ENCODE measurements around the gene DNMT3B. TPM values are rescaled to one million over a fixed set of nuclear protein-coding genes. Genes with fewer than 3 reads are reported as not detected.
"Not testable (repeated sequence)": the region's sequence is repeated elsewhere in the genome, so short reads cannot be mapped to it uniquely, and the experiment has no call there.

Gene DNMT3B
- 19.6 and 22.9 TPM in 2 replicates for polyA plus RNA-seq (2014; cell fraction: cytosol; rRNA removed)
- 25.6 and 33.1 TPM in 2 replicates for polyA plus RNA-seq (2014; cell fraction: nucleus; rRNA removed)

DNA sequence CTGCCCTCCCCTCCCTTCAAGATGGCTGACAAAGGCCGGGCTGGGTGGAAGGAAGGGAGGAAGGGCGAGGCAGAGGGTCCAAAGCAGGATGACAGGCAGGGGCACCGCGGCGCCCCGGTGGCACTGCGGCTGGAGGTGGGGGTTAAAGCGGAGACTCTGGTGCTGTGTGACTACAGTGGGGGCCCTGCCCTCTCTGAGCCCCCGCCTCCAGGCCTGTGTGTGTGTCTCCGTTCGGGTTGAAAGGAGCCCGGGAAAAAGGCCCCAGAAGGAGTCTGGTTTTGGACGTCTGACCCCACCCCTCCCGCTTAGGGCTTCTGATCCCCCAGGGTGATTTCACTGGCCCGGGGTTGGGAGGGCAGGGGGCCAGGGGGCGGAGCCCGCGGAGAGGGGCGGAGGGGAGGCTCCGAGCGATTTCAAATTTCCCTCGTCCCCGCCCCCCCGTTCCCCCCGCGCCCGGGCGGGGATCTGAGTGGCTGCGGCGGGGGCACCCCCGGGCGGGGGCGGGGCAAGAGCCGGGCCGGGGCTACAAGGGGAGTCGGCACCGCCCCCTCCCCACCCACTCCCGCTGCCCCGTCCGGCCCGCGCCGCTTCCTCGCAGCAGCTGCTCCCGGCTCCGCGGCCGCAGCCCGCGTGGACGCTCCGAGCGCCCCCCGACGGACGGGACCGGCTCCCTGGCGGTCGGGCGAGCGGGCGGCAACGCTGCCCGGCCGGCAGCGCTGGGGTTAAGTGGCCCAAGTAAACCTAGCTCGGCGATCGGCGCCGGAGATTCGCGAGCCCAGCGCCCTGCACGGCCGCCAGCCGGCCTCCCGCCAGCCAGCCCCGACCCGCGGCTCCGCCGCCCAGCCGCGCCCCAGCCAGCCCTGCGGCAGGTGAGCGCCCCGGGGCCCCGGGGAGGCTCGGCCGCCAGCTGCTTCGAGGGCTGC is at the start of gene DNMT3B:
DNMT3B (plus strand) TSS at position 555 of the 923 bp plus-strand sequence. CDS start 17,939 bp downstream, outside the sequence.
- DNase-seq (ENCODE audit: low spot score) = peak; percentile 84

DNA sequence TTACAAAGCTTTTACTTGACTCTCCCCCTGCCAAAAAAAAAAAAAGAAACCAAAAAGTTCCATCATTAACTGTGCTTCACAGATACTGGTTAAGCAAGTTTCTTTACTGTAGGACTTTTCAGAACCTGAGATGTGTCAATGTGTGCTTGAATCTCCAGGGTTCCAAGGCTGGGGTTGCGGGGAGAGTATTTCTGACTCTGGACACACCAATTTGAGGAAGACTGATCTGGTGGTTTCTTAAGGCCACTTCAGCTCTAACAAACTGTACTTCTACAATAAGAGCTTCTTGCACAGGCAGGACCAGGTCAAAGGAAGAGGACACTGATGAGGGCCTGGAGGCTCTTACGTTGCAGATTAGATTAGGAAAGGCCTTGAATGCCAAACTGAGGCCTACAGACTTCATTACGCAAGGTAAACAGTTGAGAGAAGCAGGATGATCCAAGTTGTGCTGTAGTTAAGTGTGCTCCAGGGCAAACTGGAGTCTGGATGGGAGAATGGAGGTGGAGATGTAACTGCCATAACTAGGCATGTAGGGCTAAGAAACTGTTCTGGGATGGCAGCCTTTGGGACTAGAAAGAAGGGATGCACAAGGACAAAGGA is 43.3 kb upstream of the DNMT3B start:
- no peak for DNase-seq (ENCODE audit: low spot score)

DNA sequence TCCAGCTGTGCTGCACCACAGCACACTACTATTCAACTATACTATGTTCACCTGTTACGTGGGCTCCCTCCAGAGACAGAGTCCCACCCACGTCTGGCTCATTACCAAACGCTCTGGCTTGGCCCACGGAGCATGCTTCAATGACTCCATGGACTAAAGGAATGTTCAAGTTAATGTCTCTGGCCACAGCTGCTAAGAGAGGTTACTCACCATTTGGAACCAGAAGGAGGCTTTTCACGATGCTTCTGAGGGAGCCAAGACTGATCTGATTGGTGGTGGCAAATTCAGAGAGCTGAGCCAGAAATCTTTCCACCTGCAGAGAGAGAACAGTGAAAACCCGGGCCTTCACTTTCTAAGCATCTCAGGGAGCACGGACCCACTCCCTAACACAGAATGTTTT is 34.5 kb upstream of the DNMT3B start:
- no peak for DNase-seq (ENCODE audit: low spot score)

DNA sequence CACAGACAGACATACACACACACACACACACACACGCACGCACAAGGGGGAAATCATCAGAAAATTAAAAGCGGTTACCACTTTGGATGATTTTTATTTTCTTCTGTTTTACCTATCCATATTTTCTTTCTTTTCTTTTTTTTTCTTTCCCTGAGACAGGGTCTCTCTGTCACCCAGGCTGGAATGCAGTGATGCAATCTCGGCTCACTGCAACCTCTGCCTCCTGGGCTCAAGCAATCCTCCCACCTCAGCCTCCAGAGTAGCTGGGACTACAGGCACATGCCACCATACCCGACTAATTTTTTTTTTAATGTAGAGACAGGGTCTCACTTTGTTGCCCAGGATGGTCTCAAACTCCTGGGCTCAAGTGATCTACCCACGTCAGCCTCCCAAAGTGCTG is 33.8 kb upstream of the DNMT3B start:
- not testable (repeated sequence) for DNase-seq (ENCODE audit: low spot score)

DNA sequence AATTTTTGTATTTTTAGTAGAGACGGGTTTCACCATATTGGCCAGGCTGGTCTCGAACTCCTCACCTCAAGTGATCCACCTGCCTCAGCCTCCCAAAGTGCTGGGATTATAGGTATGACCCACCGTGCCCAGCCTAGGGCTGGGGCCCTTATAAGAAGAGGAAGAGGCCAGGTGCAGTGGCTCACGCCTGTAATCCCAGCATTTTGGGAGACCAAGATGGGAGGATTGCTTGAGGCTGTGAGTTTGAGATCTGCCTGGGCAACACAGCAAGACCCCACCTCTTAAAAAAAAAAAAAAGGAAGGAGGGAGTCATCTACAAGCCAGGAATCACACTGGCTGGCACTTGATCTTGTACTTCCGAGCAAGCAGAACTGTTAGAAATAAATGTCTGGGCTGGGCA is 32.9 kb upstream of the DNMT3B start:
- DNase-seq (ENCODE audit: low spot score) = not testable (repeated sequence)

DNA sequence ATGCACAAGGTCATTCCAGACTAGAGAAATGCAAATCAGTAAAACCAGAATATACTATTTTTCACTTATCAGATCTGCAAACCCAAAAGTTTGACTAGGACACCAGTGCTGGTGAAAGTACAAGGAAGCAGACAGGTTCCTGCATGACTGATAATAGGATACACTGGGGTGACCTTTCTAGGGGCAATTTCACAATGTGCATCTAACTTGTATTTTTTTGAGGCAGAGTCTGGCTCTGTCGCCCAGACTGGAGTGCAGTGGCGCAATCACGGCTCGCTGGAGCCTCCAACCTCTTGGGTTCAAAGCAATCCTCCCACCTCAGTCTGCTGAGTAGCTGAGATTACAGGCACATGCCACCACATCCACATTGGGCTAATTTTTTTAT is 30.3 kb upstream of the DNMT3B start:
- no peak for DNase-seq (ENCODE audit: low spot score)

DNA sequence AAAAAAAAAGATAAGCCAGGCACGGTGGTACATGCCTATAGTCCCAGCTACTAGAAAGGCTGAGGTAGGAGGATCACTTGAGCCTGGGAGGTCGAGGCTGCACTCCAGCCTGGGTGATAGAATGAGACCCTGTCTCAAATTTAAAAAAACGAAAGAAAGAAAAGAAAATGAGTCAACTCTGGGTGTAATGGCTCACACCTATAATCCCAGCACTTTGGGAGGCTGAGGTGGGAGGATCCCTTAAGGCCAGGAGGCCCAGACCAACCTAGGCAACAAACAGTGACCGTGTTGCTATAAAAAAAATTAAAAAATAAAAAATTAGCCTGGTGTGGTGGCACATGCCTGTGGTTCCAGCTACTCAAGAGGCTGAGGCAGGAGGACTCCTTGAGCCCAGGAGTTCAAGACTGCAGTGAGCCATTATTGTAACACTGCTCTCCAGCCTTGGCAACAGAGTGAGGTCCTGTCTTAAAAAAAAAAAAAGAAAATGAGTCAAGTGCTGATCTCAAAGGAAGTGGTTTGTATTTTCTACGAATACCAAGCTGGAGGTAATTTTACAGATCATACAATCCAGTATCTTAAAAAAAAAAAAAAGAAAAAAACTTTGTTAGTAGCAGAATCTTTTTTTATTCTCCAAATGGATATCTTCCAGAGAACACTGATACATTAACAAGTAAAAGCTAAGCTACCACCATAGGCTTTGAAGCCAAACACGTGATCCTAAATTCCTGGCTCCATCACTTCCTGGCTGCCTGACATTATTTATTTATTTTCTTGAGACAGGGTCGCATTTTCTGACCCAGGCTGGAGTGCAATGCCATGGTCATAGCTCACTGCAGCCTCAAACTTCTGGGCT is 24.6 kb upstream of the DNMT3B start:
- no peak for DNase-seq (ENCODE audit: low spot score)

DNA sequence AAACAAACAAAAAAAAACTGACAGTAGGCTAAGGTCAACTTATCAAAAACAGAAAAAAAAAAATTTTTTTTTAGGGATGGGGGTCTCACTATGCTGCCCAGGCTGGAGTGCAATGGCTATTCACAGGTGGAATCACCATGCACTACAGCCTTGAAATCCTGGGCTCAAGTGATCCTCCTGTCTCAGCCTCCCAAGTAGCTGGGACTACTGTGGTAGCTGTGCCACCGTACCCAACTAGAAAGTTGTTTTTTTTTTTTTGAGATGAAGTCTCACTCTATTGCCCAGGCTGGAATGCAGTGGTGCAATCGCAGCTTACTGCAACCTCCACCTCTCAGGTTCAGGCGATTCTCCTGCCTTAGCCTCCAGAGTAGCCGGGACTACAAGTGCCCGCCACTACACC is 21.0 kb upstream of the DNMT3B start:
- no peak for DNase-seq (ENCODE audit: low spot score)

DNA sequence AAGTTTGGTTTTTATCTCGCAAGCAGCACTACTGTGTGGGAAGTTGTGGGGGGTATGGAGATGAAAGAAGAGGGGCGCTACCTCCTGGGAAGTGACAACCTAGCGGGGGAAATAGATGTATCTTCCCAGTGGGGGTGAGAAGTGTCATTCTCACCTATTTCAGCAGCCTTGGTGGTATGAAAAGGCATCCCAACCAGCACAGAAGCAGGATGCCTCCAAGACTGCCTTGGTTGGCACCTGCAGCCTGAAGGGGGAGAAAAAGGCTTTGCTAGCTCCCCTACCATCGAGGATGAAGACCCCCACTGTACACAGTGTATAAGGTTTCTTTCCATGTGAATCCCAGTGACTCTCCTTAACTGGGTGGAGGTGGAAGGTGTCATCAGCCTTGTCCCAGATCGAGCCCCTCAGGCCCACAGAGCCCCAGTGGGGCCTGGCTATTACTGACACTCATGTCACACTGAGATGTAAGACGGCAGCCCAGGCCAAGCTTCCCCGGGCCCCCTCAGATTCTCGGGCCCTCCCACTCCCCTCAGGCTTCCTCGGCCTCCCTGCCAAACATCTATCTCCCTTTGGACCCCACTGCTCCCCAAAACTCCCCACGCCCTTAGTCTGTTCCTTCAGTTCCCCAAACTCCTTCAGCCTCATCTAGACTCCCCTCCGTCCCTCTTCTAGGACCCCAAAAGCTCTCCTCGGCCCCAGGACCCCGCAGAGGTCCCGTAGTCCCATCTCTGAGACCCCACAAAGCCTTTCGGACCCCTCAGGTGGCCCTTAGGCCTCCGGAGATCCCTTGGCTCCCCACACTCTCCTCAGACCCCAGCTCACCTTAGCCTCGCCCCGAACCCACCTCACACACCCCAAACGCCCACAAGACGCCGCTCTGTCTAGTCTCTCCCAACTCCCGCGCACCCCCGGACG is 19.6 kb upstream of the DNMT3B start:
- no peak for DNase-seq (ENCODE audit: low spot score)

DNA sequence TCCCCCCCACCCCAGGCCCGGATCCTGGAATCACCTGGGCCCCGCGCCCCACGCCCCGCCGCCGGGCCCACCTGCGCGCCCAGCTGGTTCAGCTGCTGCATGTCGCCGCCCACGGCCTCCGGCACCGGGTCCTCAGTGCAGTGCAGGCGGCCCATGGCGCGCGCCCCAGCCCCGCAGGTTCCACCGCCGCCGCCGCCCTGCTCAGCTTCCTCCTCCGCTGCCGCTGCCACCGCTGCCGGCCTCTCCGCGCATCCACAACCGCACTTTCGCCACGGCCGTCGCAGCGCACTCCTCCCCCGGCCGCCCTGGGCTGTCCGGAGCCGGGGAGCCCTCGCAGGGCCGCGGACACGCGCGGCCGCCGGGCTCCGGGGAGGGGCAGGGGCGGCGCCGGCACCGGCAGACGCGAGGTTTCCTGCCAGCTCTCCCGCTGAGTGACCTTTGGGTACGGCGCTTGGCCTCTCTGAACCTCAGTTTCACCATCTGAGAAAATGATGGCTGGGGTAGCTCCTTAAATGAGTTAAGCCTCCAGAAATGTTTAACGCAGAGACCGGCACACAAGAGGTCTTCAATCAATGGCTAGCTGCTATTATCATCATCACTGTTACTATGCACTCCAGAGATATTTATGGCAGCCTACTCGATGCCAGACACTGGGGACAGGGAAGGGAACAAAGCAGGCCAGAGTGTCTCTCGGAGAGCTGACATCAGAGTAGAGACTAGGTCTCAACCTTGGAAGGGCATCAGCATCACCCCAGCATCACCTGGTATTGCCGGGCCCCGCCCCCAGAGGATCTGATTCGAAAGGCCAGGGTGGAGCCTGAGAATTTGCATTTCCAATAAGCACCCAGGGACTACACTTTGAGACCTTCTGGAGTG is 18.7 kb upstream of the DNMT3B start, which contains the start of gene COMMD7:
COMMD7 (minus strand) TSS at position 231 of the 876 bp plus-strand sequence; CDS start at position 155, 76 bp downstream.
- DNase-seq (ENCODE audit: low spot score) = peak; percentile 48

DNA sequence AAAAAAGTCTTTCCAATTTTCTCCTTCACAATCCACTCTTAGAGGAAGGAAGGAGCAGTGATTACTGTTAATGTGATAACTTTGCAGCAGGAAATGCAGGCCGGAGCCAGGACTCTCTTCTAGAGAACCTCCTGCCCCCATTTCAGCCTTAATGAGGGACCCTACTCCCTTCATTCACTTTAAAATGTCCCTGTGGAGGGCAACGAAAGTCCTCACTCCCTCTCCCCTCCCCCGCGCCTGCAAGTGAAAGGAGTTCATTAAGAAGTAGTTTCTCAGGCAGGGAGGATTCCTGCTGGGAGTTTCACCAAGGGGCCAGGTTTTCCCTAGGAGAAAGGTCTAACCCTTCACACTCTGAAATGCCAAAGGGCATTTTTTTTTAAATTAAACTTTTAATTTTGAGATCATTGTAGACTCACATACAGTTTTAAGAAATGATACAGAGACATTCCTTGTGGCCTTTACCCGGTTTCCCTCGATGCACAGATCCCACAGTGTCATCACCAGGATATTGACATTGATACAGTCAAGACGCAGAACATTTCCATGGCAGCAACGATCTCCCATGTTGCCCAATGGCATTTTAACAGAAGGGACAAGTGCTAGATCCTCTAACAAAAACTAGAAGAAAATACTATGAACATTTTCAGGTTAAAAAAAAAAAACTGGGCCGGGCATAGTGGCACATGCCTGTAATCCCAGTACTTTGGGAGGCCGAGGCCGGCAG is 12.1 kb upstream of the DNMT3B start:
- DNase-seq (ENCODE audit: low spot score) = peak; percentile 71

DNA sequence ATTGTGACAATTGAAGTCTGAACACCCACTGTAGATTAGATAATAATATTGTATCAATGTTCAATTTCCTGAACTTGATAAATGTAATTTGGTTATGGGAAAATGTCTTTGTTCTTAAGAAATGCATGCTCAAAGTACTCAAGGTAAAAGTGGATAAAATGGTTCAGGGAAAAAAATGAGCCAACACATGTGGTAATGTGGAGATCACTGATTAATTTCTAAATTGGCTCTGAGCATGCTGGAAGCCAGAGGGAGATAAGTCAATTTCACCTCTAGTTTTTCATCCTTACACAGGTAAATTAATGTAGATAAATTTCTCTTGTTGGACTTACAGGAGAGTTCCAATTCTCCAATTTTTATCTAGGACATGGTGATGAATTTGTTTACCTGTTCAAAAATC is 10.9 kb upstream of the DNMT3B start:
- no peak for DNase-seq (ENCODE audit: low spot score)

DNA sequence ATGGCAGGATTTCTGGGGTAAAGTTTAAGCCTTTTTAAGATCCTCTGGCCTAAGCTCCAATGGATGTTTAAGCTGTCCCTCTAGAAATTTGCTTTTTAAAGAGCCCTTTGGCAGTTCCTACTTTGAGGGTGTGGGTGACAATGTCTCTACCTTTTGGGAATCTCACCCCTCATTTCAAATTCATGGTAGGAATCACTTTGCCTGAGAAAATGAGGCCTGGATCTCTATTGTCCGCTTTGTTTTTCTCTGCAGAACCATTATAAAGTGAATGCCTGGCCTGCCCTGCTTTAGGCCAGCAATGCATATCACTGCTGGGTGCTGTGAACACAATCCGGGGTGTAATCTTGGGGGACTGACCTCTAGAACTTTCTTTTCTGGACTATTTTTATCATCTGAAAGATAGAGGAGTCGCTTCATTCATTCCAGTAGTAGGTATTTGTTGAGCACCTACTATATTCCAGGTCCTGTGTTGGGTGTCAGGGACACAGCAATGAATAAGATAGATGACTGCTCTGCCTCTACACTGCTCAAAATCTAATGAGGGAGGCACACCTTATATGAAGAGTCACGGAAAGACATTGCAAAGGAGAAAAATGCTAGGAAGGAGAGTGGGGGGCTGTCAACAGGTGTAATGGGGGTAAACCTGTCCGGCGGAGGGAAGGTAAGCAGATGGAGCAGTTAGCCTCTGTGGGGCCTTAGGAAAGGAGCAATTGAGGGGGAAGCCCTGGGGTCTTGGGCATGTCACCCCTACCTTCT is 10.3 kb upstream of the DNMT3B start:
- DNase-seq (ENCODE audit: low spot score) = no peak

DNA sequence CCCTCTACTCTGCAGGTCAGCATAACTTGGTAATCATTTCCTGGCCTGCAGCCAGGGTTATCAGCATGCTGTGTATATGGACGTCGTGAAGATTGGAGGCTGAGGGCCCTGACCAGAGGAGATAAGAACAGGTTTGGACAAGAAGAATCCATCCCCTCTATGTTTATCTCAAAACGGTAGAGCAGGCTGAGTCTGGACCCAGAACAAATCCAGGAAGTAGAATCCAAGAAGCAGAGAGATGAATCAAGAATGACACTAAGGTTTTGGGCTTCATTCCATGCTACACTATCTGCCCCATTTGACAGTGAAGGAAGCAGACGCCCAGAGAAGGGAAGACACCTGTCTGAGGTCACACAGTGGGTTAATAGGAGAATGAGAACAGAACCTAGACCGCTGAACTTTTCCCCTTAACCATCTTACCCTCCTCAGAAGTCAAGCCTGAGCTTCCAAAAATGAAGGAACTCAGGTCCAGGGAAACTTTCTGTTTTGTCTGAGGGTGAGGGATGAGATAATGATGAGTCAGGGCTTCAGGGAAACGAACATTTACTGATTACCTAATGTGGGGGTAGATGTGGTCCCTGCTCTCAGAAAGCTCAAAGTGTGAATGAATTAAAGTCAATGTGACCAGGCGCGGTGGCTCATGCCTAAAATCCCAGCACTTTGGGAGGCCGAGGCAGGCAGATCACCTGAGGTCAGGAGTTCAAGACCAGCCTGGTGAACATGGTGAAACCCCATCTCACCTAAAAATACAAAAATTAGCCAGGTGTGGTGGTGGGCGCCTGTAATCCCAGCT is 9.5 kb upstream of the DNMT3B start:
- DNase-seq (ENCODE audit: low spot score) = no peak

DNA sequence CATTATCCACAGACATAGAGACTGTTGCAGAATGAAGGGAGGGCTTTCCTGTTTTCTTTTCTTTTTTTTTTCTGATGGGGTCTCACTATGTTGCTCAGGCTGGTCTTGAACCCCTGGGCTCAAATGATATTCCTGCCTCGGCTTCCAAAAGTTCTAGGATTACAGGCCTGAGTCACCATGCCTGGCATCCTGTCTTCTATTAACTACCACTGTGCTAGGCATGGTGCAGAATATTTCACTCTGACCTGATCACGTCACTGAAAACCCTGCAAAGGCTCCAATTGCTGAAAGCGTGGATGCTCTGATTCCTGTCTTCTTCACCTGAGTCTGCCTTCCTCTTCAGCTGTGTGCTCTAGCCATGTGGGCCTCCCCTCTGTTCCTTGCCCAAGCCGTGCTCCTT is 8.5 kb upstream of the DNMT3B start:
- DNase-seq (ENCODE audit: low spot score) = no peak

DNA sequence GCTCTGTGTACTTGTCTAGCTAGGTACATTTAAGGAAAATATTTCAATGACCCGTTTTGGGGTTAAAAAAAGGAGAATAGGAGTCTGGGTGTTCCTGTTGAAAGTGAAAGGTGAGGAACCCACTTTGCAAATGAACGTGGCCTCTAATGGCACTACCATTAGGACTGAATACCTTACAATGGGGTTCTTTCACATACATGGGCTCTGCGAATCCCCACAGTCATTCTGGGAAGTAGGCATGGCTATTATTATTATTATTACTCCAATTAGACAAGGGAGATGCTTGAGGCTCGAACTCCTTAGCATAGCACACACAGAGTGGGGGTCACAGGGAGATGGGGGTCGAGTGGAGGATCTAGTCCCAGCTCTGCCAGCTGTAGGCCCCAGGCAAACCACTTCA is 6.0 kb upstream of the DNMT3B start:
- no peak for DNase-seq (ENCODE audit: low spot score)

DNA sequence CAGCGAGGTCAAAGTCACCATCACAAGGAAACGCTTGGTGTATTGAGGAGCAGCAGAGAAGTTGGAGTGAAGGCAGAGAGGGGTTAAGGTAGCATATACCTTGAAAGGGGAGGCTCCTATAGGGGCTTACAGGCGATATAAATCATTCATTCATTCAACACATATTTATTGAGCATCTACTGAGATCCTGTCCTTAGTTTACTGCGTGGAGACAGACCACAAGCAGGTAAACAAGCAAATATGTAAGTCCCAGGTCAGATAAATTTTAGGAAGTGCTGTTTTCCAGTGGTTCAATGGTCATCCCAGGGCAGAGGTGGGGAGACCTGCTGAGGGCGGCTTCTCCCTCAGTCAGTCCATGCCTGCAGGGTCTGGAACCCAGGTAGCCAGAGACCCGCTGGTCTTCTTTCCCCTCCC is 761 bp upstream of the DNMT3B start:
- no peak for DNase-seq (ENCODE audit: low spot score)
